Measurements from ENCODE around the gene UNC5B.
A peak's percentile ranks its signal among the peaks of the same experiment; 100 is the strongest.

Gene UNC5B

DNA sequence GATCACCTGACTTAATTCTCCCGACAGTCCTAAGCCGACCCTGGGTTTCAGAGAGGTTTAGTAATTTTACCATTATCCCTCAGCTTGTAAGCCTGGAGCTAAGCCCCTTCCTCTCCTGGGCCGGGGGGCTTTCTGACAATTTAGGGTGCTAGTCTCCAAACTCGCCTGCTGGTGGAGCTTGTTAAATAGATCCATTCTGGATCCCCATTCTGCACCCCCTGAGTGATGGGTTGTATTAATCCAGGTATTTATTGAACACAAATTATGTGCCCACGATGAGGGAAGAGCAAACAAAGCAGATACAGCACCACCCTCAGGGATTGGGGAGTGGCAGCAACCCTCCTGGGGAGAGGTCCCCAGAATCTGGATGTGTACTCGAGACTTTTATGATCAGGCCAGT, 105.4 kb downstream of the UNC5B start:
- DNase-seq (ENCODE audit: extremely low read depth, low read depth): no peak
- TF ChIP-seq, protein P1, sequence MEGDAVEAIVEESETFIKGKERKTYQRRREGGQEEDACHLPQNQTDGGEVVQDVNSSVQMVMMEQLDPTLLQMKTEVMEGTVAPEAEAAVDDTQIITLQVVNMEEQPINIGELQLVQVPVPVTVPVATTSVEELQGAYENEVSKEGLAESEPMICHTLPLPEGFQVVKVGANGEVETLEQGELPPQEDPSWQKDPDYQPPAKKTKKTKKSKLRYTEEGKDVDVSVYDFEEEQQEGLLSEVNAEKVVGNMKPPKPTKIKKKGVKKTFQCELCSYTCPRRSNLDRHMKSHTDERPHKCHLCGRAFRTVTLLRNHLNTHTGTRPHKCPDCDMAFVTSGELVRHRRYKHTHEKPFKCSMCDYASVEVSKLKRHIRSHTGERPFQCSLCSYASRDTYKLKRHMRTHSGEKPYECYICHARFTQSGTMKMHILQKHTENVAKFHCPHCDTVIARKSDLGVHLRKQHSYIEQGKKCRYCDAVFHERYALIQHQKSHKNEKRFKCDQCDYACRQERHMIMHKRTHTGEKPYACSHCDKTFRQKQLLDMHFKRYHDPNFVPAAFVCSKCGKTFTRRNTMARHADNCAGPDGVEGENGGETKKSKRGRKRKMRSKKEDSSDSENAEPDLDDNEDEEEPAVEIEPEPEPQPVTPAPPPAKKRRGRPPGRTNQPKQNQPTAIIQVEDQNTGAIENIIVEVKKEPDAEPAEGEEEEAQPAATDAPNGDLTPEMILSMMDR (IDR thresholded peaks at IDR 0.05; ENCODE audit: low read depth, low read length, missing control alignments): no peak
- no peak overlapping the region for H3K4me3 ChIP-seq (replicated peaks; ENCODE audit: low read depth, low read length)

DNA sequence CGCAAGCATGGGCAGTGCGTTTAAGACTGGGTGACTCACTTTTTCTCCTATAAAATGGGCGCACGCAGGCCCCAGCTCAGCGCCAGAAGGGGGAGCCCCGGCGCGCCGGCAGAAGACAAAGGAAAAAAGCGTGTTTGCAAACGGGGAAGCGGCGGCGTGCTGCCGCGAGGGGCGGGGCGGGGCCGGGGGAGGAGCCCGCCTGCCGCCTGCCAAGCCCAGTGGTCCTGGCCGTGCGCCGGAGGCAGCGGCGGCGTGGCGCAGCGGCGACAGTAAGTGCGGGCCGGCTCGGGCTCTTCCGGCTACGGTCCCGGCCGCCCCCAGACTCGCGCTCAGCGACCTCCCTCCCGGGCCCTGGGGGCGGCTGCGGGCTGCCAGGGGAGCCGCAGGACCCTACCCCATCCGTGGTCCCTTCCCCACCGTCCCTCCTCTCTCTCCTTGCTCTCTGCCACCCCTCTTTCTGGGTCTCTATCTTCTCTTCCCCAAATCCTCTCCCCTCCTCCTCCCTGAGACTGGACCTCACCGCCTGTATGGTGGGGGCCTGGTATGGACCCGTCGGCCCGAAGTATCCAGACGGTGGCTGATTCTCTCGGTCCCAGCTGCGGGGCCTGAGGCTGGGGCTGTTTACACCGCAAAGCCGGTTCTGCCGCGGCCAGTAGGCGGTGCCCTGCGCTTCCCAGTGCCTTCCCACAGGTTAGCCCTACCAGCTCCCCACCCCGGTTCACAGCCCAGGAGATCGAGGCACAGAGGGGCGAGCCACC, 106.9 kb downstream of the UNC5B start, which contains the start of gene SLC29A3:
Gene SLC29A3, plus strand, starts transcription at position 218 of the 758 bp plus-strand sequence. Its CDS starts 51 bp downstream, at position 269.
- TF ChIP-seq, protein P1 (IDR thresholded peaks at IDR 0.05; ENCODE audit: low read depth, low read length, missing control alignments): peak; percentile 73
- peak within 1 kb of the TSS; percentile 78 for H3K4me3 ChIP-seq (replicated peaks; ENCODE audit: low read depth, low read length)
- DNase-seq (ENCODE audit: extremely low read depth, low read depth): peak; percentile 39

DNA sequence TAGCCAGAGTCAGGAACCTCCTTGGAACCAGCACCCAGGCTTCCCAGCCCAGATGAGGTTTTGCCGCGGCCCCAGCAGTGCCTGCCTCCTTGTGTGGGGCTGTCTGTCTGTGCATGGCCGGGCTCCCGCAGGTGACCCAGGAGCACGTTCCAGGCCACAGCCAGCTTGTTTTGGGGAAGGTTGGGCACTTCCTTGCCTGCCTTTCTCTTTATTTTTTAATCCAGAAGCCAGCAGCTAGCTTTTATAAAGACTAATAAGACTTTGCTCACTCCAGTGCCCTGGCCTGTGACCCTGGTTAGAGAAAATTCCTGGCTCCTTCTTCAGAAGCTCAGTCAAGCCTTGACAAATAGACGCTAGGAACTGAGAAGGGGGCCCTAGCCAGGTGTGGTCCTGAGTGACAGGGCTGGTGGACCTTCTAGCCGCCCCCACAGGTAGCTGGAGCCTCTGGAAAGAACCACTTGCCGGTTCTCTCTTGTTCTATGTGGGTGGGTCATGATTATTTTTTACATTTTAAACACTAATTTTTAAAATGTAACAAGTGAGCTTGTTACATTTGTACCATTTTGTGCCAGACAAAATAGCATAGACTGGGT, 107.5 kb downstream of the UNC5B start:
- DNase-seq (ENCODE audit: extremely low read depth, low read depth): no peak
- peak overlapping the region; percentile 78 for H3K4me3 ChIP-seq (replicated peaks; ENCODE audit: low read depth, low read length)
- TF ChIP-seq, protein P1 (IDR thresholded peaks at IDR 0.05; ENCODE audit: low read depth, low read length, missing control alignments): no peak

DNA sequence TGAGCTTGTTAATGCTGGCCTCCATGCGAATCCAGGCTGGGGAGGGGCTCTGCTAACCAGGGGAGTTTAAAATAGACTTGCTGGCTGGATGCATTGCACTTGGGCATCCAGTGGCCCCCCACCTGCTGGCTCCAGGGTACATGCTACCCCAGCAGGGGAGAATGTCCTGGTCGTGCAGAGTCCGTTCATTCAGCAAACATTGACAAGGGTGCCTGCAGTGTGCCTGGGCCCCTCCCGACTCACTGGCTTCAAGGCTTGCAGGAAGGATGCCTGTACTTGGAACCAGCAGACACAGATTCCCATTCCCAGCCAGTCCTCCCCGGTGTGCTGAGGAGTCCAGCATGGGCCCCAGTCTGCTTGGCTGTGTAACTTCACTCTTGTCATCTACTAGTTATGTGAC, 108.2 kb downstream of the UNC5B start:
- DNase-seq (ENCODE audit: extremely low read depth, low read depth): no peak
- TF ChIP-seq, protein P1 (IDR thresholded peaks at IDR 0.05; ENCODE audit: low read depth, low read length, missing control alignments): no peak
- H3K4me3 ChIP-seq (replicated peaks; ENCODE audit: low read depth, low read length): no peak overlapping the region

DNA sequence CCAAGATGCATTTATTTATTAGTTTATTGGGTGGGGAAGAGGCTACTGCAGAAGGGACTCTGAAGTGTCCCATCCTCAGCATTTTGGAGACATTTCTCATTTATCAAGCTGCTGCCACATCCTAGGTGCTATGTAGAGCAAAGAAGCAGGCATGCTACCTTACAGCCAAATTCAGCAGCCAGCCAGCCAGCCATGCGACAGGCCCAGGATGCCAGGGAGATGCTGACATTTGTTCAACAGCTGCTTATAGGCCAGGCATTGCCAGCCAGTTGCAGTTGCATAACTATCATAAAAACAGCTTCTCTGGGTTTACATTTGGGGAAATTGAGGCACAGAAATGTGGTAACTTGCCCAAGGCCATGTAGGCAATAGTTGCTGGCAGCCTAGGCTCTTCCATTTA, 109.0 kb downstream of the UNC5B start:
- no peak overlapping the region for H3K4me3 ChIP-seq (replicated peaks; ENCODE audit: low read depth, low read length)
- DNase-seq (ENCODE audit: extremely low read depth, low read depth): no peak
- TF ChIP-seq, protein P1 (IDR thresholded peaks at IDR 0.05; ENCODE audit: low read depth, low read length, missing control alignments): no peak

DNA sequence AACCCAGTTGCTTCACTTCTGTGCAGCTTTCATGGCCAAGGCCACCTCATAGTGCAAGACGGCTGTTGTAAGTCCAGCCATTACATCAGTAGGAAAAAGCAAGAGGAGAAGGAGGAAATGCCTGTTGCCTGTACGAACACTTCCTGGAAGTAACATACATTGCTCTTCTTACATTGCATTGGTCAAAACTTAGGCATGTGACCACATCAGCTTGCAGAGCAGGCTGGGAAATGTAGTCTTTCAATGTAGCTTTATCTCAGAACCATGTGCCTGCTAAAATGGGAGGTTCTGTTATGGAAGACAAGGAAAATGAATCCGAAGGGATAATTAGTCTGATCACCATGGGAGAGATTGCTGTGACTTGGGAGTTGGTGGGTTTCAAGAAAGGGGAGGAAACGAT, 111.0 kb downstream of the UNC5B start:
- TF ChIP-seq, protein P1 (IDR thresholded peaks at IDR 0.05; ENCODE audit: low read depth, low read length, missing control alignments): no peak
- H3K4me3 ChIP-seq (replicated peaks; ENCODE audit: low read depth, low read length): no peak overlapping the region
- DNase-seq (ENCODE audit: extremely low read depth, low read depth): no peak

All from HFF-Myc (cell line).